Mucosa of gallbladder (tissue), 1 donor: Measurements from ENCODE around the gene ACTR5. TPM values are rescaled to one million over a fixed set of nuclear protein-coding genes. Genes with fewer than 3 reads are reported as not detected.
A peak's percentile ranks its signal among the peaks of the same experiment; 100 is the strongest.
"Not testable (repeated sequence)": the region's sequence is repeated elsewhere in the genome, so short reads cannot be mapped to it uniquely, and the experiment has no call there.

ENCODE experiments used
- DNase-seq: peaks from one replicate; pipeline ENCODE4 v3.0.0-alpha.2; 2020; ENCODE audit warnings: low spot score
- total RNA-seq: library from RNA; stranded (reverse); gene quantifications from one replicate; pipeline ENCODE4 v1.2.1, GENCODE V29; 2021
- donor health status: DM: no; HTN: no; CAD: no.

Gene ACTR5
- total RNA-seq, 1 donor from 2014 or later = 6.7 TPM

DNA sequence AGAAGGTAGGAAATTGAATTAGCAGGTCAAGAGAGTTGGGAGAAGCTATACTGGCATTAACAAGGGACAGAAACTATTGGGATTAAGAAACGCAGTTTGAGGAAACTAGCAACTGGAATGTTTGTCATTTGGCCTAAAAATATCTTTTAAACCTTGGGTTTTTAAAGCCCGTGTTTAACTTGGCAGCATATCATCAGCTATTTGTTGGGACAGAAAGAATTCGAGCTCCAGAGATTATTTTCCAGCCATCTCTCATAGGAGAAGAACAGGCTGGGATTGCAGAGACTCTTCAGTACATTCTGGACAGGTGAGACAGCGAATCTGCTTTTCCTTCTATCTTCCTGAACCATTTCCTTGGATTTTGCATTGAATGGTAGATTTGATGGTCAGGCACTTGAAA is 17.8 kb downstream of the ACTR5 start:
- no peak for DNase-seq

DNA sequence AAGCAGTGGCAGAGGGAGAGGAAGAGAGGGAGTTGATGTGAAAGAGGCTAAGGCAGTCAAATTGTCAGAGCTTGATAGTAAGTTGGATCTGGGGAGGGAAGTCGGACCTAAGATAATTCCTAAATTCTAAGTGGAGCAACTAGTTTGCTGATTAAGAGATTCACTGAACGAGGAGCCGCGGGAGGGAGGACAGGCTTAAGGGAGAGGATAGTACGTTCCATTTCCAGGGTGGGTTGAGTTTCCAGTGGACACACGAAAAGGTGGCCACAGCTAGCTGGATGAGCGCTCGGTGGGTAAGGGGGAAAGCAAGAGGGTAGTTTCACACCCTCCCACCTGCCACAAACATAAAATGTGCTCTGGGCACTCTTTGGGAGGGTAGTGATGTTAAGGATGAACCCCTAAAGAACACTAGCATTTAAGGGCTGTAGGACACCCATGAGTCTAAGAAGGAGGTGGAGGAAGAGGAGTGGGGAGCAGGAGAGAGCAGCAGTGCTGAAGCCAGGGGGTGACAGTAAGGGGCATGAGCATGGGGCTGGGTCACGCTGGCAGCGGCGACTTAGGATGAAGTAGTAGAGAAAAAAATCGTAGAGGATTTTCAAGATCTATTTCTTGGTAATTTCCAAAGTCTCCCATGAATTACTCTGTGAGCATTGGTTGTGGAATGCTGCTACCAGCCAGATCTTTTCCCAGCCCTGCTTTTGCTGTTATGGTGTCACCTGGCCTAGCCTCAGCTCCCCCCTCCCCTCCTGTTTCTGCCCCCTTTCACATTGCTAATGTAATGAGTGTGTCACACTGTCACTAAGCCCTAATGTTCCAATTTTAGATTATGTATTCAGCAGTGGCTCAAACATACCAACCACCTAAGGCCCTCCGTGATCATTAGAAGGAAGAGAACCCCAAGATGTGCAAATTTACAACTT is 21.4 kb downstream of the ACTR5 start:
- DNase-seq = no peak

DNA sequence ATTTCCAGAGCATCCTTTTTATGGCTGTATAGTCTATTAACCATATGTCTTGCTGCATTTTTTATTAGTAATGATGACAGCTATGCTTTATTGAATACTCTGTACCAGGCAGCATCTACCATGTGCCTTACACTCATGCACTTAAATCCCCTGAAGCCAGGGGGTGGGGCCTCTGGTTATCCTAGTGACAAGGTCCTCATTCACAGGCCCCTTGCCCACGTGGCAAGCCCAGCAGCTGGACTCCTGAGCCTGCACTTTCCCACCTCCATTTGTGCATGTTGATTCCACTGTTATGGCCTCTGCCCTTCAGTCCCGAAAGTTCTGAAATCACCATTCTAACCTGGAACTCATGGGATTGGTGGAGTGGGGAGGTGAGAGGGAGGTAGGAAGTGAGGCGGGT is 22.3 kb downstream of the ACTR5 start:
- DNase-seq = no peak

DNA sequence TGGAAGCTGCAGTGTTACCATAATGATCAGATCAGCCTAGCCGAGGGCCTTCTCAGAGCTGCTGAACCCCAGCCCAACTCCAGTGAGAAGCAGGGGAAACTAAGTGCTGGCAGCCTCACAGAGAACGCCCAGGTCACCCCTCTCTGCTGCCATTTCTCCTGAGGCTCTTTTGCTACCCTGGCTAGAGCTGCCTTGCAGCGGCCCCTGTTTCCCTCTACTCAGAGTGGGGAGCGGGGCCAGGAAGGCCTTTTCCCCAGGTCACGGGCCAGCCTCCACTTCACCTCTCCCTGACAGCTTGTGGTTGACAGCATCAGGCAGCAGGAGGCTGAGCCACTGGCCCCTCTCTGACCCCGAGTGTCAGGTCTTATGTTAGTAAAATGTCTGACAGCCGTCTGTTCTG is 22.7 kb downstream of the ACTR5 start:
- no peak for DNase-seq

DNA sequence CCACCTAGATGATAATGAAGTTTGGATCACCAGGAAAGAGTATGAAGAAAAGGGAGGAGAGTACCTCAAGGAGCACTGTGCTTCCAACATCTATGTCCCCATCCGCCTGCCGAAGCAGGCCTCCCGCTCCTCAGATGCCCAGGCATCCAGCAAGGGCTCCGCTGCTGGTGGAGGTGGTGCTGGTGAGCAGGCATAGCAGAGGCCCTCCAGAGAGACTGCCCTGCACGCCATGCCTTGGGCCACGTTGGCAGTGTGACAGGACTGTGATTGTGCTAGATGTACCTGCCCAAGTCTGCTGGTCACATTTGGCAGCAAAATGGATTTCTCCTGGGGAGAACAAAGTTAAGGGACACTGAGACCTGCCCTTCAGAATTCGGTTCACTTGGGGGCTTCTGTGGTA is 23.4 kb downstream of the ACTR5 start:
- no peak for DNase-seq

DNA sequence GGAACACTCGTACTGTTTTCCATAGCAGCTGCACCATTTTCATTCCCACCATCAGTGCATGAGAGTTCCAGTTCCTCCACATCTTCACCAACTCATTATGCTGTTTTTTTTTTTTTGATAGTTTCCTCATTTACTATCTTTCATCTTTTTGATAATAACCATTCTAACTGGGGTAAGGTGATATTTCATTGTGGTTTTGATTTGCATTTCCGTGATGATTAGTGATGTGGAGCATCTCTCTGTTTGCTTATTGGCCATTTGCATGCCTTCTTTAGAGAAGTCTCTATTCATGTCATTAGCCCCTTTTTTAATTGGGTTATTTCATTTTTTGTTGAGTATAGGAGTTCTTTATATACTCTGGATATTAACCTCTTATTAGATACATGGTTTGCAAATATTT is 25.9 kb downstream of the ACTR5 start:
- DNase-seq = no peak

DNA sequence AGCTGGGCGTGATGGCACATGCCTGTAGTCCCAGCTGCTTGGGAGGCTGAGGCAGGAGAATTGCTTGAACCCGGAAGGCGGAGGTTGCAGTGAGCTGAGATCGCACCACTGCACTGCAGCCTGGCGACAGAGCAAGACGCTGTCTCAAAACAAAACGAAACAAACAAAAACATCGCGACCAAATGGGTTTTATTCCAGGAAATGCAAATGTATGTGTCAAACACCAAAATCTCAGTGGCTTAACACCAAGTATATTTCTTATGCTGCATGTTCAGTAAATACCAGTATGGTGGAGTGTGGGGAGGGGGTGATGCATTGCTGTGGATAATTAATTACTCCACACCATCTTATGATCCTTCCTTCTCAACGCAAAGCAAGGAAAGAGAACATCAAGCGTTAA is 28.1 kb downstream of the ACTR5 start:
- DNase-seq = no peak

DNA sequence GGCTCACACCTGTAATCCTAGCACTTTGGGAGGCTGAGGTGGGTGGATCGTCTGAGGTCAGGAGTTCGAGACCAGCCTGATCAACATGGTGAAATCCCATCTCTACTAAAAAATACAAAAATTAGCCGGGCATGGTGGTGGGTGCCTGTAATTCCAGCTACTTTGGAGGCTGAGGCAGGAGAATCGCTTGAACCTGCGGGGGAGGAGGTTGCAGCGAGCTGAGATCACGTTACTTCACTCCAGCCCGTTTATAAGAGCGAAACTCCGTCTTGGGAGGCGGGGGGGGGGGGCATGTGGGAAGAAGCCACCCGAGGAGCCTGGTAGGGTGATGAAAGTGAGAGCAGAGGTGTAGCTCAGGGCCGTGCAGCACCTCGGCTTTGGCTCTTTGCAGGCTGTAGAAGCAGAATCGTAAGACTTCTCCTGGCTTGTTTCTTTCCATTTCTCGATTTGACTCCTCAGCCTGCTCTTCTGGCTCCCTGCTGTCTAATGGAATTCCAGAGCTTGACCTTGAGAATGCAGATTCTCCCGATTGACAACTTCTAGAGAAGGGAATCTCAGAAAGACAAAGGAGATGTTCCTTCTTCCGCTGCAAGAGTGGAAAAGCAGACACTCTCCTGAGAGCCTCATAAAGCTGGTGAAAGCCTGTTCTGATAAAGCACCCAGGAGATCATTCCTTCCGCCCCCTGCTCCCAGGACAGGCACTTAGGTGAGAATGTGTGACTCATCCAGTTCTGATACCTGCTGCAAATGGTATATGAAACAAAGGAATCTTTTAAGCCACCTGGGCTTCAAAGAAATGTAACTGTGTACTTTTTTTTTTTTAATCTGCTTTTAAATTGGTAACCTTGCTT is 31.2 kb downstream of the ACTR5 start:
- no peak for DNase-seq

DNA sequence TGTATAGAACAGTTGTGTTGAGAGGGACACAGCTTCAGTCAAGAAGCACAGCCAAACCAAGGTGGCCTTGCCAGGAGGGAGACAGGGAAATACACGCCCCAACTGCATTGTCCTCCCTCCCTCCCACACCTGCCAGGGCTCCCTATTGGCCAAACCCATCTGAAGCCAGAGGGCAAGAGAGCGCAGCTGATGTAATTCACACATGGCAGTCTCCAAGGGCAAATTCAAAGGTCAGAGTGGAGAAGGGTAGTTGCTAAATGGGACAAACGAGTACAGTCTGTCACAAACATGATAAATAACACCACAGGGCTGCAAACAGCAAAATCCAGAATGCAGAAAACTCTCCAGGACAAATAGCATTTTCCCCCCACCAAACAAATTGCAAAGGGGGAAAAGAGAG is 34.0 kb downstream of the ACTR5 start:
- no peak for DNase-seq

DNA sequence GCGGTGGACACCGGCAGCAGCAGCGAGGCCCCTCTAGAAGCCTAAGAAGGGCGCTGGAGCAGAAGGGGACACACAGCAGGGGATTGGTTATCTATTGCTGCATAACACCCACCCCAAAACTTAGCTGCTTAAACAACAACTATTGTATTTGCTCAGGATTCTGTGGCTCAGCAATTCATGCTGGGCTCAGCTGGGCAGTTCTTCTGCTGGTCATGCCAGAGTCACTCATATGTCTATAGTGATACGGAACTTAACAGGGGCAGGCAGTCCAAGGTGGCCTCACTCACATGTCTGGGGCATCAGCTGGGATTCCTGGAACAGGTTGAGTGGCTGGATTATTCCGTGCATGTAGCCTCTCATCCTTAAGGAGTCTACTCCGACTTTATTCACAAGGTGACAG is 39.6 kb downstream of the ACTR5 start:
- no peak for DNase-seq

DNA sequence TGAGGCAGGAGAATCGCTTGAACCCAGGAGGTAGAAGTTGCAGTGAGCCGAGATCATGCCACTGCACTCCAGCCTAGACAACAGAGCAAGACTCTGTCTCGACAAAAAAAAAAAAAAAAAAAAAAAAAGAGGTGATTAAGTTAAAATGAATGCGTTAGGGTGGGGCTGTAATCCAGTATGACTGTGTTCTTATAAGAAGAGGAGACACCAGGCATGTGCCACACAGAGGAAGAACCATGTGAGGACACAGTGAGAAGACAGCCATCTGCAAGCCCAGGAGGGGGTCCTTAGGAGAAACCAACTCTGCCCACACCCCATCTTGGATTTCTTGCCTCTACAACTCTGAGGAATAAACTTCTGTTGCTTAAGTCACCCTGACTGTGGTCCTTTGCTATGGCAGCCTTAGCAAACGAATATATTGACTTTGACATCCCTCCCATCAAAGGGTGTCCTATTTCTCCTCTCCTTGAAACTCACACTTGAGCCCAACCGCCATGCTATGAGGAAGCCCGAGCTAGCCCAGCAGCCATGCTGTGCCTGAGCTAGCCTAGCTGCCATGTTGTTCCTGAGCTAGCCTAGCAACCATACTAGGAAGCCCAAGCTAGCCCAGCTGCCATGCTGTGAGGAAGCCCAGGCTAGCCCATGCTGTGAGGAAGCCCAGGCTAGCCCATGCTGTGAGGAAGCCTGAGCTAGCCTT is 41.4 kb downstream of the ACTR5 start:
- DNase-seq = no peak

DNA sequence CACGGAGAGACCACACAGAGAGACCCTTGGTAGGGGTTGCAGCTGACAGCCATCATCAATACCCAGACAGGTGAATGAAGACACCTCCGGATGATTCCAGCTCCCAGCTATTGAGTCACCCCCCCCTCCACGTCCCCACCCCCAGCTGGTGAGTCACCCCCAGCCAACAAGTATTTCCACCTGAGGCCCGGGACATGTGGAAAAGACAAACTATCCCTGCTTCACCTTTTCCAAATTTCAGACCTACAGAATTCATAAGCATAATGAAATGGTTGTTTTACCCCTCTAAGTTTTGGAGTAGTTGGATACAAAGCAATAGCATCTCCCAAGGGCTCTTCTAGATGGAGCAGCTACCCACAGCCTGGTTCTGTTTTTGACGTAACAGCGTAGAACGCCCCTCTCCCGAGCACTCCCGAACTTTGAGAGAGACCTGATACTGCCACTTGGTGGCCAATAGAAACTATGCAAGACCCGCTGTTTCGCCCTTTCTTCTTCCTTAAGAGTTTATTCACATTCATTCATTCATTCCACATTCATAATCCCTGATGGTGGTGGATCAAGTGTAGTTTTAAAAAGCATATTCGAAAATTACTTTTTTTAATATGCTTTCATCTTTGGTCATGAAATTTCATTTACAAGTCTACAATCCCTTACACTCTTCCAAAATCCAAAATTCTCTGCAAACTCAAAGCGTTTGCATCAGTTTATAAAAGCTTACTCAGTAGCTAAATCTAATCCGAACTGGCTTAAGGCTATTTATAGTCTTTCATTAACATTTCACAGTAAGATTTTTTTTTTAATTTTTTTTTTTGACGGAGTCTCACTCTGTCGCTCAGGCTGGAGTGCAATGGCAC is 42.2 kb downstream of the ACTR5 start:
- DNase-seq = no peak

DNA sequence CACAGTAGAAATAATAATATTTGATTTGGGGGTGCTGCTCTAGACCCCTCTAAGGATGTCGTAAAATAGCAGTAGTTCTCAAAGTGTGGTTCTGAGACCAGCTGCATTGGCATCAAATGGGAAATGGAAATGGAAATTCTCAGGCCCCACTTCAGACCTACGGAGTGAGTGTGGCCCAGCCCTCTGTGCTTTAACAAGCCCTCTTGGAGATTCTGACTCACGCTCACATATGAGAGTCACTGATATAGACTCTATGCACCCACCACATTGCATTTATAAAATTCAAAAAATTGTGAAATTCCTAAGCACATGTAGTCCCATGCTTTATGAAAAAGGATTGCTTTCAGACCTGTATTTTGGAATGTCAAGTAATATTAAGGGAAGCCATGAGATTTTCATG is 43.0 kb downstream of the ACTR5 start:
- no peak for DNase-seq

DNA sequence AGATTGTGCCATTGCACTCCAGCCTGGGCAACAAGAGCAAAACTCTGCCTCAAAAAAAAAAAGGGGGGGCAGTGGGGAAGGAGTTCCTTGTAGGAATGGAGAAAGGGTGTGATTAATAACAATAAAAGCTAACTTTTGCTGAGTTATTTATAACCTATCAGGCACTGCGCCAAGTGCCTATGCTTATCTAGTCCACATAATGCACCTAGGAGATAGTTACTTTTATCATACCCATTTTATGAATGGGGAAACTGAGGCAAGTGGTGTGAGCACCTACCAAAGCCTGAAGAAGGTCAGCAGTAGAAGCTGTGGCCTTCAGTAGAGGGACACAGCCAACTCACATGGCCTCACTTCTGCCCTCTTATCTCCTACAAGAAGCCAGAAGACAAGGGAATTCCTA is 43.7 kb downstream of the ACTR5 start:
- DNase-seq = no peak

DNA sequence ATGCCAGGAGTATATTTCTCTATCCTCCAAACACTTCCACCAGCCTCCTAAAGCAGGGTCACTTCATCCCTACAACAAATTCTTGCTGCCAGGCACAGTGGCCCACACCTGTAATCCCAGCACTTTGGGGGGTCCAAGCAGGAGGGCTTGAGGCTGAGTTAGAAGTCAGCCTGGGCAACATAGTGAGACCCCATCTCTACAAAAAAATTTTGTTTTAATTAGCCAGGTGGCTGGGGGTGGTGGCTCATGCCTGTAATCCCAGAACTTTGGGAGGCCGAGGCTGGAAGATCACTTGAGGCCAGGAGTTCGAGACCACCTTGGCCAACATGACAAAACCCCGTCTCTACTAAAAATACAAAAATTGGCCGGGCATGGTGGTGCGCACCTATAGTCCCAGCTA is 45.8 kb downstream of the ACTR5 start:
- DNase-seq = not testable (repeated sequence)

DNA sequence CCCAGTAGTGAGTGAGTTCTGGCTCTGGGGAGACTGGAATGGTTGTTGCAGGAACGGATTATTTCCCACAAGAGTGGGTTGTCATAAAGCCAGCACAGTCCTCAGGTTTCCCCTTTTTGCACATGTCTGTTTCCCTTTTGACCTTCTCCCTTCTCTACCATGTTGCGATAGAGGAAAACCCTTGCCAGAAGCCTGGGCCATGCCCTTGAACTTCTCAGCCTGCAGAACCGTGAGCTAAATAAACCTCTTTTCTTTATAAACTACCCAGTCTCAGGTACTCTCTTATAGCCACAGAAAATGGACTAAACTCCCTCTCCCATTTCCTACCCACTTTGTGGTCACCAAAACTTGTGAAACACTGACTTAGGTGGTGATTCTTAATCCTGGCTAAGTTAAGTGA is 50.0 kb downstream of the ACTR5 start:
- DNase-seq = no peak

DNA sequence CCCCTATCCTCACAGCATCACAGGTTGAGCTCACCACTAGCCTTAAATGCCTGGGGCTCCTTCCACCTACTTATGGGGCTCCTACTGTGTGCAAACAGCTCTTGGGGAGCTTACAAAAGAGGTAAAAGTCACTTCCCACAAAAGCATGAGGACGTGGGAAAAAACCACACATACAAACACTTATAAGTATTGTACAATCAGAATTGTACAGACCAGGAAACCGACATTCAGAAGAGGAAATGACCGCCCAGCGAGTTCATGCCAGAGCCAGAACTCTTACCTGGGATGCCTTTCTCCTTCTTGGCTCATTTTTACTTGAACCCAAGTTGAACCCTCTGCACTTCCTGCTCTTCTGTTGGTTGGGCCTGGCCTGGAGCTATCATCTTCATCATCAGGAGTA is 50.9 kb downstream of the ACTR5 start:
- DNase-seq = no peak

DNA sequence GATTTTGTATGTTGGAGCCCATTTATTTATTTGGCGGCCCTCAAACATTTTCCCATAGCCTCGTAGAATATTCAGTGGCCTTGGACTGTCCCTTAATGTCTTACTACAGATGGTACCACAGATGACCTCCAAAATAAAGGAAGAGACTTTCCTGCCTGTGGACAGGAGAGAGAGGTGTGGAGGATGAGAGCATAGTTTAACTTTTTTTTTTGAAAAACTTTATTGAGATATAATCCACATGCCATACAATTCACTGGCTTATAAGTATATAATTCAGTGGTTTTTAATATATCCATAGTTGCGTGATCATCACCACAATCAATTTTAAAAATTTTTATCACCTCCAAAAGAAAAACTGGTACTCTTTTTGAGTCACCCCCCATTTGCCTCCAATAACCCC is 52.6 kb downstream of the ACTR5 start:
- DNase-seq = no peak

DNA sequence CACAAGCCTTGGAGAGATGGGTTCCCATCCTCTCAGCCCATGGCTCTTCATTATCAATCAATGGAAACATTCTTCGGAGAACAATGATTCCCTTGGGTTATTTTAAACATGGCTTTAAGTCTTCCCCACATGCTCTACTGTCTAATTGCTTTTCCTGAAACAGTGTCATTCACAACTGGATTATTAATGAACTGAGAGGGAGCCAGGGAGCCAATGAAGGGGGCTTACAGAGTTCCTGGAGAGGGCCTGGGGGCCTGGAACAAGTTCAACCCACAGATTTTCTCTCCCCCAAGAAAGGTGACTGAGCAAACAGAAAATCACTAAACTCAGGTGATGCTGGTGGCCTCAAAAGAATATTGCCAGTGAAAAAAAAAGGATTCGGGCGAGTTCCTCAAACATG is 56.0 kb downstream of the ACTR5 start:
- DNase-seq = no peak

DNA sequence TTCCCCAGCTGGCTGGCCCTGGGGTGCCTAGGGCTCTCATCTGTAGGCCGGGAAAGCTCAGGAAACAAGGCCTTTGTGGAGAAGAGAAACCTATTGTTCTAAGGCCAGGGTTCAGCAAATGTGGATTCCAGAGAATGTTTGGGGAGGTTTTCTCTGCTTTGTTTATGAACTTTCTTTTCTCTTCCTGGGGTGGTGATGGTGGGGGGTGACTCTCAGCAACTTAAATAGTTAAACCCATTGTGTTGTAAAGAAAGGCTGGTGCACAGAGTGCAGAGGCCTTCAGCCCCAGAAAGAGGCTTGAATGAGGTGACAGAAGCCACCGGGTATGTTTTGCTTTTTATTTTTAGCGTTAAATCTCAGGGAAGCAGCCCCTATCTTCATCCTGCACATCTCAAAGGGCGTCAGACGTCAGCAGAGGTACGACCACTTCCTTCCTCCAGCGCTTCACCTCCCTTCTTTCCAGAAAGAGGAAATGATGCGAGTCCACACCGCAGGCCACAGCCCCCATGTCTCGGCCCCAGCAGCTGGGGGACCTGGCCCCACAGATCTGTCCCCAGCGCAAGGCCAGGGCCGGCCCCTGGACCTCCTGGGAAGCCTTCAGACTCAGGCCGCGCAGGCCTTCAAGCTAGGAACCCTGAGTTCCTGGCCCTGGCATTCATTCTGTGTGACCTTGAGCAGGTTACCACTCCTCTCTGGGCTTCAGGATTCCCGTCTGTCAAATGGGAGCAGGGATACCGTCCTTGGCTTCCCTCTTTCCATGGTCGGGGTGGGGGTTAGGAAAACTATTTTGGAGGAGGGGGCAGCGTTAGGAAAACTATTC is 56.6 kb downstream of the ACTR5 start:
- peak; percentile 44 for DNase-seq
